Measurements from ENCODE around the gene ARL3.
"Not testable (repeated sequence)": the region's sequence is repeated elsewhere in the genome, so short reads cannot be mapped to it uniquely, and the experiment has no call there.

Gene ARL3

GRCh38 chr10:102713814-102714620 lies at the start of gene ARL3:
TSS of gene ARL3 (minus strand) at chr10:102714397. CDS start at chr10:102714275, 122 bp downstream.
- DNase-seq = peak; percentile 98

DNA sequence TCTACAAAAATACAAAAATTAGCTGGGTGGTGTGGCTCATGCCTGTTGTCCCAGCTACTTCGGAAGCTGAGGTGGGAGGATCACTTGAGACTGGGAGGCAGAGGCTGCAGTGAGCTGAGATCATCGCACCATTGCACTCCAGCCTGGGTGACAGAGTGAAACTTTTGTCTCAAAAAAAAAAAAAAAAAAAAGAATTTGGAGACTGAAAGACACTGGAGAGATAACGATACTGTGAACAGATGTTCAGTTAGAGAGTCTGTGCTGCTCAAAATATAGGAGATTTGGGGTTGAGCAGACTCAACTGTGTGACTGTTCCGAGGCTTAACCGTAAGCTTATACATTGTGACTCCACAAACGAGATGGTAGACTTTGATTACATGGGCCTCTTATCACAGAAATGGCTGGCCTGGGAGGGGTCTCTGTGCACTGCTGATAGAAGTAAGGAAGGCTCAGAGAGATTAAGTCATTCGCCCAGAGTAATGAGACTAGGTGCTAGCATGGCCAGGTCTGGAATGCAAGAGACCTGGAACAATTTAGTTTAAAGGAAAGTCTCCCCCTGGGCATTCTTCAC lies 48.9 kb upstream of the ARL3 start:
- DNase-seq = peak; percentile 98

DNA sequence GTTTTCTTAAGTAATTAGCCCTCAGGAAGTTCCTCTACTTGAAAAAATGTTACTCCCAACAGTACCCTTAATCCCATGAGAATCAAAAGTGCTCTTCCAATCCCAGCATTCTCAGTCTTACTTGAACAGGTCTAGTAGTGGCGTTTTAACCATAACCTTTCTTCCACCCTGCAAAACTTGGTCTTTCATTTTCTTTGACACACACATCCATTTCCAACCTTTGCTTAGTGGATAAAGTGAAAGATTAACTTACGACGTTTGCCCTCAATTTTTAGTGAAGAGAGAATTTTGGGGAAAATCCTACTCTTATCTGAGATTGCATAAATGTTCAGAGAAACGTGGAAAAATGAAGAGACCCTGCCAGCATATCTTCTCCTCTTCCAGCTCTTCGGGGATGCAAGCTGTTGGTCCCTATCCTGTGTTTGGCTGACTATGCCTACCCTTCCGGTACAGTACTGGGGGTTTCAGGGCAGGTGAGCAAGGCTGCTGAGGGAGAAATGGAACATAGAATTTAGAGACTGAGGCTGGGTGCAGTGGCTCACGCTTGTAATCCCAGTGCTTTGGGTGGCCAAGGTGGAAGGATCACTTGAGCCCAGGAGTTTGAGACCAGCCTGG lies 48.3 kb upstream of the ARL3 start:
- no peak for DNase-seq

- DNase-seq = no peak
Observed at GRCh38 chr10:102761981-102762380, 47.8 kb upstream of the ARL3 start.

GRCh38 chr10:102759497-102760210 lies 45.5 kb upstream of the ARL3 start:
- DNase-seq = no peak

GRCh38 chr10:102758933-102759262 lies 44.7 kb upstream of the ARL3 start:
- not testable (repeated sequence) for DNase-seq

GRCh38 chr10:102758240-102758932 lies 44.2 kb upstream of the ARL3 start:
- DNase-seq = no peak

DNA sequence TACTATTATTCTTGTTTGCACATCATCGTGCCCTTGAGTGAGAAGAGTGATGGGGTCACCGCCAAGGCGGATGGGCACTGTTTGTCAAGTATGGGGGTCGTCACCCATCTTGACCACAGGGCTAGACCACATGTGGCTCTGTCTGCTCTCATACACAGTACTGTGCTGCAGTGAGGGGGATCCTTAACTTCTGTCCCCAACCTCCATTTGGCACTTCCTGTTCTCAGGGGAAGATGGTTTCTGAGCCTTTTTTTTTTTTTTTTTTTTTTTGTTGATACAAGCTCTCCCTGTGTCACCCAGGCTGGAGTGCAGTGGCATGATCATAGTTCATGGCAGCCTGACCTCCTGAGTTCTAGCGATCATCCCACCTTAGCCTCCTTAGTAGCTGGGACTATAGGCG lies 43.1 kb upstream of the ARL3 start:
- DNase-seq = no peak

GRCh38 chr10:102753718-102754117 lies 39.5 kb upstream of the ARL3 start:
- no peak for DNase-seq

GRCh38 chr10:102752934-102753664 lies 38.9 kb upstream of the ARL3 start:
- DNase-seq = peak; percentile 68

DNA sequence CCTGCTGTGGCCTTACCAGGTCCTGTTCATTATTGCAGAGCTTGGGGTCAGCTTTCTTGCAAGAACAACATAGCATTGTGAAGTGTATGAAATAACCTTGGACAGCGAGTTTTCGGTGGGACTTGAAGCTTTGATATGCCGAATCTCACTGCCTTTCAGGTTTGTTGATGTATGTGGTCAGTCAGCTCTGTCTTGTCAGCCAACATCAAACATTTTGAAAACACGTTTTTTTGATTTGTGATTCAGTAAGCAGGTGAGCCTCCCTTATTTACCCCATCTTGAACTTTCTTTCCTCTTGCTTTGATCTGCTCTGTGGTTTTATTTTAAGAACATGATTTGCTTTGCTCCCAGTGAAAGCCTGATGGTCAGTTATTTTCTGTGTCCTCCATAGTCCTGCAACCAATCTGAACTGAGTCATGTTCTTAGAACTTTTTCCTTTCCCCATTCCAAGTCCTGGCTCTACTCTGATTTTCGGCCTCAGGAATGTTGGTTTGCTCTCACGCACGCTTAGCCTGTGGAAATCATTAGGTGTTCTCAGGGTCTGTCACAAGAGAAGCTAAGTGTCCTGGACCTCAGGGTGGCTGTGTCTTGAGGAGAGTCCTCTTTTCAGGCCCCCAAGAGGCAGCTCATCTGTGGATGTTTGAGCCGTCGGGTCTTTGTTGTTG lies 38.2 kb upstream of the ARL3 start:
- DNase-seq = no peak

DNA sequence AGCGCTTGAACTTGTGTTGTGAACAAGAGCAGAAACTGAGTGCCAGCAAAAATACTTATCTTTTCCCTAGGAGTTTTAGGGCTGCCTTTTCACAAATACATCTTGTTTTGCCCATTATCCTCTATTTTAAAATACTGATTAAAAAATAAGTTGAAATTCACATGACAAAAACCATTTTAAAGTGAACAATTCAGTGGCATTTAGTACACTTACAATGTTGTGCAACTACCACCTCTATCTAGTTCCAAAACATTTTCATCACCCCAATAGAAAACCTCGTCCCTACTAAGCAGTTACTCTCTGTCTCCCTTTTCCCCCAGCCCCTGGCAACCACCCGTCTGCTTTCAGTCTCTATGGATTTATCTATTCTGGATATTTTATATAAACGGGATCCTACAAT lies 31.0 kb upstream of the ARL3 start:
- DNase-seq = no peak

DNA sequence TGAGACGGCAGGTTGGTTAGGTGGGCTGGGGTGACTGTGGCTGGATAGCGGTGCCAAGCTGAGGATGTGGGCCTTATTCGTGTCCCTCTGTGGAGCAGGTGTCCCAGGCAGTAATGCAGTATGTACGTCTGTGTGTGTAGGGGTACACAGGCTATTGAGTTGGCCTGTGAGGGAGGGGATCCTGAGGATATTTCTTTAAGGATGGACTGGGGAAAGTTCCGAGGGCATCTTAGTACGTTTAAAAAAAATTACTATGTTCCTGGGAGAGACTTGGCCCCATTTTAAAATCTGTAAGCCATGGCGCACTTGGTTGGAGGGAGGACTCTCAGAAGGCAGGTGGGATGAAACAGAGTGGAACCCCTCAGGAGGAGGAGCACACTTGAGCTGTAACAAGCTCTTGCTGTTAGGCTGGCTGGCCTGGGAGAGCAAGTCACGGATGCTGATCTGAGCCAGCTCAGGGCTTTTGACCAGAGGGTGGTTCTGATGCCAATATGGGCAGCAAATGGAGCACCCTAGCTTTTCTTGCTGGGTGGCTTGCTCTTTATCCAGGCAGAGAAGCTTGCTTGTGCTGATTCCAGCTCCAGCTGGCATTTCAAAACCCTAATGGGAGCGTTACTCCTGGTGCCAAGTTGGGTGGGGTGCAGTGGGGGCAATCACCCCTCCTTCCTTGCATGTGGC lies 30.3 kb upstream of the ARL3 start:
- peak; percentile 56 for DNase-seq

DNA sequence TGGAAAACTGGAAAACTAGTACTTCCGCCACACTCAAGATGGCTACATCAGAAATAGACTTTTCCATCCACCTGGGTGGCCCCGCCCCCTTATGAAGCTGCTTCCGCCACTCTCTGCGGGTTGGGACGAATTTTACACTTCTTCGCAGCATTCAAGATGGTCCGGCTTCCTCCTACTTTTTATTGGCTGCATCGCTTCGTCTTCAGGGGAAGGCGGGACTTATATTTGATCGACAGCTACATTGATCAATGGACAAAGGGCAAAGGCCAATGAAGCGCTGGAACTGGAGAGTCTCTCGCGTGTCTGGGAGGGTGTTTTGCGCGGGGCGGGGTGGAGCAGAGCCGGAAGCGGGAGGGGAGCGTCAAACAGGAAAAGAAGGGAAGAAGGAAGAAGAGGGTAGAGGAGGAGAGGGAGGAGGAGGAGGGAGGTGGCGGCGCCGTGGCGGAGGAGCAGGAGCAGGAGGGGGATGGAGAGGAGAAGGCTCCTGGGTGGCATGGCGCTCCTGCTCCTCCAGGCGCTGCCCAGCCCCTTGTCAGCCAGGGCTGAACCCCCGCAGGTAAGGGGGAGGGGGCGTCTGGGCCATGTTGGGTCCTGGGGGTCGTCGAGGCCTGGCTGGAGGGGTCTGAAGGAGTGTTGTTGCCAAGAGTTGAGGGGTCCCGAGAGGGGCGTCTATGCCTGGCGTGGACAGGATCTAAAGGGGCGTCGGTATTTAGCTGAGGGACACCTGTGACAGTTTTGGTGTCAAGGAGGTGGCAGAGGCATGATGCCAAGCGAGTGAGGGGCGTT lies 29.6 kb upstream of the ARL3 start, which contains the start of gene WBP1L:
TSS of gene WBP1L (plus strand) at position 361 of the 786 bp plus-strand sequence. CDS start at position 467, 106 bp downstream.
- DNase-seq = peak; percentile 100

DNA sequence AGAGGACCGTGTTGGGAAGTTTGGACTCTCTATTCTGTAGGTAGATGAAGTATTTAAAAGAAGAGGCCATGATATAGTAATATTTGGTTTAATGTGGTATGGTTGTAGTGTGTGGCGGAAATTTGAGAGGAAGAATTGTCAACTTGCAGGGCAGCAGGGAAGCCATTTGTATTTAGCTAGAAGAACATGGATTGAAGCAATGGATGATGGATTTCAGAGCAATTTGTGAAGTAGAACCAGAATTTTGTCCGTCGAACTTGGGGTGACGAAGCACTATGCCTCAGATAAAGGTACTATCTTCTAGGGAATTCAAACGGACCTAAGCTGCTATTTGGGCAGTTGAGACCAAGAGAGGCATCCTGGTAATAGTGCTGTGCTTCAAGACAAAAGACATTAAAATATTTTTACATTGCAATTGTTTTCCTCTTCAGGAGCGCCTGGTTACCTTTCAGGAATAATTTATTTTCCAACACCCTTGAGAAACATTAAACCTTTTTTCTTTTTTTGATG lies 28.9 kb upstream of the ARL3 start:
- no peak for DNase-seq

GRCh38 chr10:102742313-102742712 lies 28.1 kb upstream of the ARL3 start:
- DNase-seq = not testable (repeated sequence)

DNA sequence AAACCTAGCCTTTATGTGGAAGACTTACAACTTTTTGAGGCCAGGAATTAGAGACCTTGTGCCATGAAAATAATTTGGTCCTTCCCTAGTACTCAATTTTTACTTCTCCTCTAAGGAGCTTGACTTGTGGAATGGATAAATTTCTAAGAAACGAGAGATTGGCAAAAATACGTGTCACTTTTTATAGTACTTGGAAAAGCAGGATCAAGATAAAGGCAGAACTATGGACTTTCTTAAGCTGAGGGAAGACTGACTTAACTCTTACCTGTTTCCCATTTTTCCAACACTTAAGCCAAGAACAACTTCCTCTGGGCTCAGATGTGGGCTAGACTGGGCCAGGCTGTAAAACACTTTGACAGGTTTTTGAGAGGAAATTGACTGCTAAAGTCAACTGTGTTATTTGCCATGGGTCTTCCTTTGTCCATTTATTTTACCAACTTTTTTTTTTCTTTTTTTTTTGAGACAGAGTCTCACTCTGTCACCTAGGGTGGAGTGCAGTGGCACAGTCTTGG lies 27.6 kb upstream of the ARL3 start:
- DNase-seq = no peak

DNA sequence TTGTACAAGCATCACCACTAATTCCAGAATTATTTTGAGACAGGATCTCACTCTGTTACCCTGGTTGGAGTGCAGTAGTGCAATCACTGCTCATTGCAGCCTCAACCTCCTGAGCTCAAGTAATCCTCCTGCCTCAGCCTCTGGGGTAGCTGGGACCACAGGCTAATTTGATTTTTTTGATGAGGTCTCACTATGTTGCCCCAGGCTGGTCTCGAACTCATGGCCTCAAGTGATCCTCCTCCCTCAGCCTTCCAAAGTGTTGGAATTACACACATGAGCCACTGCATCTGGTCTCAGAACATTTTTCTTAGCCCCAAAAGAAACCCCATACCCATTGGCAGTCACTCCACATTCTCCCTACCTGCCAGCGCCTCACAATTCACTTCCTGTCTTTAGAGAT lies 26.0 kb upstream of the ARL3 start:
- DNase-seq = no peak

GRCh38 chr10:102738692-102739121 lies 24.5 kb upstream of the ARL3 start:
- peak; percentile 68 for DNase-seq

Measured in hematopoietic multipotent progenitor cell treated with erythropoietin and hydrocortisone succinate and interleukin-3 and kit ligand, for 8 days (in vitro differentiated cells).